ENCODE data around the gene CACNG3. TPM values are rescaled to one million over a fixed set of nuclear protein-coding genes. Genes with fewer than 3 reads are reported as not detected.

CACNG3 gene
- total and polyA plus RNA-seq, 2 of the 4 experiments (the other 2 are of a cell fraction) = not detected

DNA sequence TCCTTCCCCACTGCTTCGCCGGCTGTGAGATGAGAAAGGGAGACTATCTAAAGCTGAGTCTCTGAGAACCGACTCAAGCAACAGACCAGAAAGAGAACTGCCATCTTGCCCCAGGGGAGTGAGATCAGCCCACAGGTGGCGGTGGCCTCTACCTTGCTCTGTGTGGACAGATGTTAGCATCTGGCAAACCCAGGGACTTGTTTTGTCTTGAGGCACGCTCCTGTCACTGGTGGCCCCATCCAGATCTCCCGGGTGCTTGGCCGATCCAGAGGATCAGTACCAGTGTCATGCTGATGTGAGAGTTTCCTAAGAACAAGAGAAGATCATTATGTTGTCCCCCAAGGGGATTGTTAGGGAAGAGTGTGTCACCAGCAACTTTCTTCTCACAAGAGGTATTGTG lies 101.4 kb downstream of the CACNG3 start:
- no peaks in the 10 kb centered on the region for H3K9me1 ChIP-seq (ENCODE audit: insufficient read depth, low read length)
- TF ChIP-seq, protein P1, sequence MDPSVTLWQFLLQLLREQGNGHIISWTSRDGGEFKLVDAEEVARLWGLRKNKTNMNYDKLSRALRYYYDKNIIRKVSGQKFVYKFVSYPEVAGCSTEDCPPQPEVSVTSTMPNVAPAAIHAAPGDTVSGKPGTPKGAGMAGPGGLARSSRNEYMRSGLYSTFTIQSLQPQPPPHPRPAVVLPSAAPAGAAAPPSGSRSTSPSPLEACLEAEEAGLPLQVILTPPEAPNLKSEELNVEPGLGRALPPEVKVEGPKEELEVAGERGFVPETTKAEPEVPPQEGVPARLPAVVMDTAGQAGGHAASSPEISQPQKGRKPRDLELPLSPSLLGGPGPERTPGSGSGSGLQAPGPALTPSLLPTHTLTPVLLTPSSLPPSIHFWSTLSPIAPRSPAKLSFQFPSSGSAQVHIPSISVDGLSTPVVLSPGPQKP (IDR thresholded peaks at IDR 0.05; ENCODE audit: borderline replicate concordance, low read depth, low read length) = no peak
- TF ChIP-seq FOS (IDR thresholded peaks at IDR 0.05; ENCODE audit: low read depth, low read length) (no peak), NFE2L2 (IDR thresholded peaks at IDR 0.05; ENCODE audit: low read depth, low read length) (no peak), MXI1 (IDR thresholded peaks at IDR 0.05; ENCODE audit: borderline replicate concordance, low read depth, low read length) (no peak), SMC3 (IDR thresholded peaks at IDR 0.05; ENCODE audit: low read depth, low read length) (no peak)
- H2BK120ac ChIP-seq (ENCODE audit: low read depth, low read length) = no peak overlapping the region
- H2BK15ac ChIP-seq (ENCODE audit: low read depth, low read length) = no peak overlapping the region
- H3K79me1 ChIP-seq (ENCODE audit: low read depth in 1 of 2, low read length in 2 of 2) = no peaks in the 10 kb centered on the region
- H3K9ac ChIP-seq (ENCODE audit: low read depth, low read length) = no peak overlapping the region
- no peak overlapping the region for H3K4me2 ChIP-seq (ENCODE audit: low read depth, low read length)
- H2BK20ac ChIP-seq (ENCODE audit: low read depth, low read length) = no peak overlapping the region
- no peak overlapping the region for H3K4me3 ChIP-seq (ENCODE audit: insufficient read depth, low read depth, low read length)
- H3K4ac ChIP-seq (ENCODE audit: low read depth, low read length) = no peak overlapping the region
- no TSS peak for BruUV-seq (replicated peaks)
- H4K91ac ChIP-seq (ENCODE audit: insufficient read depth, low read depth, low read length) = no peak overlapping the region
- no peaks in the 10 kb centered on the region for H3K36me3 ChIP-seq (ENCODE audit: control insufficient read depth, insufficient read depth, low read length)
- no peak overlapping the region for H3K23ac ChIP-seq (ENCODE audit: low read depth, low read length)
- no peaks in the 10 kb centered on the region for H3K9me3 ChIP-seq (ENCODE audit: control insufficient read depth, insufficient read depth, low read length)
- ChIA-PET POLR2A (ENCODE audit: unreplicated experiment) (no interaction called here), CTCF (no interaction called here)
- H2AFZ ChIP-seq (replicated peaks; ENCODE audit: low read length, poor library complexity) = no peak overlapping the region
- intact Hi-C loops (cut with micrococcal nuclease) (no loop called here), dilution Hi-C loops (cut with HindIII; ENCODE audit: low sequenced_read_pairs, unreplicated experiment) (no loop called here), in situ Hi-C loops (cut with MboI; ENCODE audit: low sequenced_read_pairs) (no loop called here)
- H3K56ac ChIP-seq (ENCODE audit: extremely low read depth, insufficient read depth, low read length) = no peak overlapping the region
- H3K27me3 ChIP-seq (ENCODE audit: control insufficient read depth, insufficient read depth, low read length) = no peaks in the 10 kb centered on the region
- no peak for DNase-seq
- no peak overlapping the region for H4K8ac ChIP-seq (ENCODE audit: low read depth in 2 of 2, low read length in 2 of 2)
- H2AK9ac ChIP-seq (replicated peaks; ENCODE audit: low read depth, low read length, poor library complexity) = no peak overlapping the region
- no peak overlapping the region for H3K27ac ChIP-seq (ENCODE audit: insufficient read depth, low read length)
- no peak for ATAC-seq (ENCODE audit: low read depth)
- H3K14ac ChIP-seq (replicated peaks; ENCODE audit: low read depth, low read length) = no peak overlapping the region
- H2BK5ac ChIP-seq (ENCODE audit: low read depth, low read length, poor library complexity, severe bottlenecking) = no peak overlapping the region
- H3K4me1 ChIP-seq (ENCODE audit: control insufficient read depth, insufficient read depth, low read length) = no peaks in the 10 kb centered on the region
- H4K20me1 ChIP-seq (ENCODE audit: insufficient read depth, low read length) = no peaks in the 10 kb centered on the region
- no peak overlapping the region for H3K18ac ChIP-seq (ENCODE audit: low read depth, low read length)
- no peak overlapping the region for H4K5ac ChIP-seq (ENCODE audit: low read depth, low read length)
- WGBS, 2 experiments (ENCODE audit: extremely low coverage in 2 of 2, insufficient read length in 1 of 2) = 50% methylated on average over 2 of the region's 7 CpGs; no CpG with 5 or more reads in 1 of the 2 experiments
- no peak overlapping the region for H2AK5ac ChIP-seq (ENCODE audit: low read depth, low read length)
